Sciatic nerve (tissue), 2 donors: ENCODE data around the gene FOXP4. TPM values are rescaled to one million over a fixed set of nuclear protein-coding genes. Genes with fewer than 3 reads are reported as not detected.

Experiments
- ATAC-seq: fragments of 200-7000 bp; cut with Tn5 transposase; one replicate; pipeline ENCODE4 v1.9.1; 2020; ENCODE audit warnings: mild to moderate bottlenecking, moderate library complexity
- DNase-seq: peaks from one replicate; pipeline ENCODE4 v3.0.0-alpha.2; 2020; ENCODE audit warnings: low spot score
- intact Hi-C: fragments of 100-400 bp; cut with DNase I; formaldehyde crosslinking; loops from one replicate; pipeline ENCODE4 v1.14.2; 2022
- total RNA-seq: library from RNA; stranded (reverse); fragmentation: NEBNext Ultra II Directional; extraction: Animal tissue kit (Norgen Biotek cat#: 25700); gene quantifications from one replicate; pipeline ENCODE4 v1.2.1, GENCODE V29; 2021
- donor health status: DM: no; HTN: no; CAD: no.
- donor health status: DM: no; HTN: no; CAD: no.

The FOXP4 gene
- total RNA-seq, 1 donor from 2014 or later: 39.2 TPM

GRCh38 chr6:41559655-41560427, 13.7 kb downstream of the FOXP4 start:
- no peak for ATAC-seq
- intact Hi-C loops: no loop called here
- no peak for DNase-seq

- peak; percentile 56 for ATAC-seq
- no peak for DNase-seq
- intact Hi-C loops: no loop called here
Measured at GRCh38 chr6:41560431-41561192, 14.4 kb downstream of the FOXP4 start.

DNA sequence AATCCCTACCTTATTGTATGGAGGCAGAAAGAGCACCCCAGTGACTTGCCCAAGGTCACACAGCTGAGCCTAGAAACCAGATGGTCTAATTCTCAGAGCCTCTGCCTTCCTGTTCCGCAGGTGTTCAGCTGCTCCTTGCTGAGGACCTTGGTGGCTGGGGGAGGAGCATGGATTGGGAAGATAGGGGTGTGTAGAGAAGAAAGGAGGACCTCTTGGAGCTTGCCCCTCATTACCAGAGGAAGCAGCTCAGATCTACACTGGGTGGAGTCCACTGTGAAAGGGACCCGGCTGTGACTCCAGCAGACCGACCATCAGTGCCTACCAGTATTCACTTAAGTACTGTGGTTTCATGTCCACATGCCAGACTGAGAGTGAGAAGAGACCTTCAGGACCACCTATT, 15.2 kb downstream of the FOXP4 start:
- intact Hi-C loops: no loop called here
- DNase-seq (no peak), ATAC-seq (no peak)

GRCh38 chr6:41561931-41562911, 16.0 kb downstream of the FOXP4 start:
- no peak for DNase-seq

DNA sequence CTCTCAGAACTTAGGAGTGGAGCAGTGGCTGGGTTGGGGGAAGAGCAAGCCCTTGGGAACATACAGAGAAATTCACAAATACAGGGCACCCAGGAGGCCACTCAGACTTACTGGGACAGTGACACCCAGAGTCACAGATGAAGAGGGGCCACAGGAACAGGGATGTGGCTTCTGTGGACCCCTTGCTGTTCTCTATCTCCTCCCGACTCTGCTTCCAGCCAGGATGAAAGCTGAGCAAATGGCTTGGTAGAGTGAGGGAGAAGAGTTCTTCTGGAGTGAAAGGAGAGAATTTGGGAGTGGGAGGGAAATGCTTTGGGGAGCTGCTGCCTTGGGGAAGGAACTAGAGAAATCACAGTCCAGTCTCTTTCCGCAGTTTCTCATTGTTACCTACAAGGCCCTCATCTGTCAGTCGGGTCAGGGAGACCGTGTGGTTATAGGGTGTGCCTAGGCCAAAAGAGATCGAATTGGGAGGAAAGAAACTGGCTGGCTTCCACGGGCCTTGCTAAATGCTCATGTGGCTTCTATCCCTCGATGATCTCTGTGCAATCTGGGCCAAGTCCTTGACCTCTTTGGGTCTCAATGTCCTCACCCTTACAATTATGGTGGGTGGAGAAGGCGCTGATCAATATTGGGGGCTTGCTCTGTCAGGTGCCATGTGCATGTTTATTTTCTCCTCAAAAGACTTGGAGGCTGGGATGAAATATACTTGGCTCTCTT, 17.0 kb downstream of the FOXP4 start:
- DNase-seq (no peak), ATAC-seq (peak; percentile 38)
- intact Hi-C loops: no loop called here

More at GRCh38 chr6:41561931-41562911, 16.0 kb downstream of the FOXP4 start:
- intact Hi-C loops: no loop called here
- ATAC-seq: no peak

- DNase-seq: no peak
- intact Hi-C loops: no loop called here
- no peak for ATAC-seq
Measured at GRCh38 chr6:41564448-41565142, 18.4 kb downstream of the FOXP4 start.

DNA sequence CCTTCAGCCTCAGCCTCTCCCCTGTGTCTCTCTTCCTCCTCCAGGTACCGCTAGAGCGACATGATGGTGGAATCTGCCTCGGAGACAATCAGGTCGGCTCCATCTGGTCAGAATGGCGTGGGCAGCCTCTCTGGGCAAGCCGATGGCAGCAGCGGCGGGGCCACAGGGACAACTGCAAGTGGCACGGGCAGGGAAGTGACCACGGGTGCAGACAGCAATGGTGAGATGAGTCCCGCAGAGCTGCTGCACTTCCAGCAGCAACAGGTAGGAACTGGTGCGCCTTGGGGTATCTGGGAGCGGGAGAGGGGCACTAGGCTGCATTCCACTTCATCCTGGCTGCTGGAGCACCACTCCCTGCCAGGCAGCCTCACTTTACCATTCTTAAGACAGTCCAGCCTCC, 19.5 kb downstream of the FOXP4 start:
- intact Hi-C loops: no loop called here
- ATAC-seq (no peak), DNase-seq (no peak)

DNA sequence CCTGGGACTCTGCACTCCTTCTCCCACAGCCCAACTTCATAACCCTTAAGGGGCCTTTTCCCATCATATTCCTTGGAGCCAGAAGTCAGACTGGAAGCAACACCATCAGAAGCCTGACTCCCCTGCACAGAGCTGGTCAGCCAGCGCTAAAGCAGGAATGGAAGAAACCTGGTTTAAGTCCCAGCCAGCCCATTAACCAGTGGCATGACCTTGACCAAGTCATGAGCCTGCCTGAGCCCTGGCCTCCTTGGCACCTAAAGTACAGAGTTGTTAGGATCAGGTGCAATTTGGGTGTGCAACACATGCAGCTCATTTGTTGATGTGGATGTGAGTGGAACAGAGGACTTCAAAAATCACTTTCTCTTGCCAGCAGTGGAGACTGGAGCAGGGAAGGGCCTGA, 20.8 kb downstream of the FOXP4 start:
- intact Hi-C loops: no loop called here
- ATAC-seq: no peak
- no peak for DNase-seq

GRCh38 chr6:41567684-41568083, 21.5 kb downstream of the FOXP4 start:
- ATAC-seq (no peak), DNase-seq (no peak)
- intact Hi-C loops: no loop called here

GRCh38 chr6:41568202-41568584, 22.0 kb downstream of the FOXP4 start:
- ATAC-seq: no peak
- no peak for DNase-seq
- intact Hi-C loops: no loop called here

DNA sequence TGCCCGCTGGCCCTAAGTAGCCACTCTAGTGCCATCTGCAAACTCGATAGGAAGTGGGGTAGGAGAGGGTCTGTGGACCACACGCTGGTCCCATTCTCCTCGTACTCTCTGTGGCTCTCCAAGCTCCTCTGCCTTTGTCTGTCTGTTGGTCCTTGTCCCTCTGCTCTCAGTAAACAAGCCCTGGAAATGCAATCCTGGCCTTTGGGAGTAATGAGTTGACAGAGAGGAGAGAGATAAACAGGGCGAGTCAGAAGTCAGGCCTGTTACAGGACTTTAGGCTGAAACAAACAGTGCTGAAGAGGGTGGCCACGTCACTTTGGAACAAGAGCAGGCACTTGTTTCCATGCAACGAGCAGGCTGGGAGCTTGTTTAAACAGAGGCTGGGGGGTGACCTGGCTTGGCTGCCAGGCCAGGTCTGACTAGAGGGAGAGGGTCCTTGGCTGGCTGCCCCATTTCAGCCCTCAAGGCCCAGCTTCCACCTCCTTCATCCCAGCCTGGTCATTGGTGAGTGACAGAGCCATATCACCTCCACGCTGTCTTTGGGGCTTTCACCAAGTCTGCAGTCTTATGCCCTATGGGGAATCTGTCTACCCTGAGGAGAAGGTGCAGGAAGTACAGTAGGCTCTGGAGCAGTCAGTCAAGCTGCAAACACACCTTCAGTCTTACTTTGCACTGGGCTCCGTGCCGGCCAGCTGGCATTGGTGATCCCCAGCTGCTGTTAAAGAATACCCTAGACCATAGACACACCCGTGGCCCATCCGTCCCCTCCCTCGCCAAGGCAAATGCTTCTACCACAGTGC, 22.6 kb downstream of the FOXP4 start:
- intact Hi-C loops: no loop called here
- ATAC-seq: peak; percentile 64
- no peak for DNase-seq

DNA sequence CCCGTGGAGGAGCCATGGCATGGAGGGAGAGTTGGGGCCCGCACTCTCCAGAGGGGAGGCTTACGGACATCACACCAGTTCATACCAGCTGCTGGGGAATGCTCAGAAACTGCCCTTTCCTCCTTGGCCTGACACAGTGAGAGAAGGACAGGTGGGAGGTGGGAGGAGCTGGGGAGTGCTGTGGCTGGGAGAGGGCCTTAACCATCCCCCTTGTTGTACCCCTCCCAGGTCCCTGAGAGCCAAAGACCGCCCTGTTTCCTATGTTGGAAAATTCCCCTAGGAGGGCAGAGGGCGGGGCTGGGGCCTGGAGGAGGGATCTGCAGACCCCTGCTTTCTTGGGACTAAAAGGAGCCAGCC, 24.1 kb downstream of the FOXP4 start:
- intact Hi-C loops: no loop called here

GRCh38 chr6:41571021-41571780, 25.0 kb downstream of the FOXP4 start:
- DNase-seq: no peak
- no peak for ATAC-seq
- intact Hi-C loops: no loop called here

More for the DNA sequence above, 24.1 kb downstream of the FOXP4 start:
- DNase-seq (no peak), ATAC-seq (no peak)

GRCh38 chr6:41572613-41573012, 26.4 kb downstream of the FOXP4 start:
- intact Hi-C loops: no loop called here
- ATAC-seq (no peak), DNase-seq (no peak)

DNA sequence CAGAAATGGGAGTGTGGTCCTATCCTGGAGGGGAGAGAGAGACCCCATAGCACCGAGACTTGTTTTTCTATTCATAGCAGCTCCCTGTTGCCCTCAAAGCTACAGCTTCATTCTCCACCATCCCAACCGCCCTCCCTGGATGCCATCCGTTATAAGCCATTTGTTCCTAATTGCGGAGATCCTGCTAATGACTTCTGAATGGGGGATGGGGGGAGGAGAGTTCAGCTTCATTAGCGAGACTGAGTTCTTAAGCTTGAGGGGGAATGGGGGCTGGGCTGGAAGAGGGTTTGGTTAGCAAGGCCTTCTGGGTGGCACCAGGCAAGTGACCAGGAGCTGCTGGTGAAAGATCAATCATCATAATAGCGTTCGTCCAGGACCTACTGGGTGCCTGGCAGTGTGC, 27.1 kb downstream of the FOXP4 start:
- no peak for DNase-seq
- intact Hi-C loops: no loop called here
- no peak for ATAC-seq

GRCh38 chr6:41573985-41574384, 27.8 kb downstream of the FOXP4 start:
- intact Hi-C loops: no loop called here
- ATAC-seq (no peak), DNase-seq (no peak)

DNA sequence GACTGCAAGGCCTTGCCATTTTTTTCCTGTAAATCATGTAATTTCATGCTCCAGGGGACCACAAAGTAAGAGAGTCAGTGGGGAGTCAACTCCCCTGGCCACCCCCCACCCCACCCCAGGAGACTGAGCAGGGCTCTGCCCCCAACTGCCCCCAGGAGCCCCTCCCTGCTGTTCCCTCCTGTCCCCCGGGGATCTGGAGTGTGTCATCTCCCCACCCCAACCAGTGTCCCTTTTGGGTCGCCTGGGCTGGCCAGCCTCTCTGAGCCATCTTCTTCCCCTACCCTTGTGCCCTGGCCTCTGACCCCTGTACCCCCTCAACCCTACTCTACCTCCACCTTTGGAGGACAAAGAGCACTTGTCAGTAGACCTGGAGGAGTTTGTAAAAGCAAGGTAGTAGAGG, 29.4 kb downstream of the FOXP4 start:
- DNase-seq: no peak
- intact Hi-C loops: no loop called here
- no peak for ATAC-seq
